Measurements from ENCODE around the gene HUS1B.
"Not testable (repeated sequence)": the region's sequence is repeated elsewhere in the genome, so short reads cannot be mapped to it uniquely, and the experiment has no call there.

Gene HUS1B

GRCh38 chr6:656460-657252 is at the start of gene HUS1B:
Gene HUS1B, minus strand, starts transcription at chr6:657100. Its CDS starts 156 bp downstream, at chr6:656944.
- DNase-seq, result no peak

GRCh38 chr6:706146-706545 is 49.2 kb upstream of the HUS1B start:
- no peak for DNase-seq

- no peak for DNase-seq
These were observed 48.1 kb upstream of the HUS1B start for GRCh38 chr6:705047-705446.

GRCh38 chr6:704046-704445 is 47.1 kb upstream of the HUS1B start:
- DNase-seq, result no peak

GRCh38 chr6:703552-703951 is 46.7 kb upstream of the HUS1B start:
- DNase-seq, result no peak

- DNase-seq, result no peak
These were observed 45.0 kb upstream of the HUS1B start for GRCh38 chr6:701700-702479.

GRCh38 chr6:701215-701614 is 44.3 kb upstream of the HUS1B start:
- no peak for DNase-seq

GRCh38 chr6:700490-700889 is 43.6 kb upstream of the HUS1B start:
- no peak for DNase-seq

- no peak for DNase-seq
These were observed 42.4 kb upstream of the HUS1B start for GRCh38 chr6:699319-699718.

- not testable (repeated sequence) for DNase-seq
These were observed 37.7 kb upstream of the HUS1B start for GRCh38 chr6:694431-695126.

GRCh38 chr6:693723-694009 is 36.8 kb upstream of the HUS1B start:
- no peak for DNase-seq

- DNase-seq, result peak; percentile 91
These were observed 36.2 kb upstream of the HUS1B start, which contains the start of gene EXOC2 for GRCh38 chr6:692858-693722. Gene EXOC2, minus strand, starts transcription at chr6:693139. Its CDS starts 55,321 bp downstream, at chr6:637818.

GRCh38 chr6:692356-692851 is 35.5 kb upstream of the HUS1B start:
- peak; percentile 45 for DNase-seq

- no peak for DNase-seq
These were observed 32.3 kb upstream of the HUS1B start for GRCh38 chr6:689223-689622.

- no peak for DNase-seq
These were observed 29.6 kb upstream of the HUS1B start for GRCh38 chr6:686497-686896.

- no peak for DNase-seq
These were observed 28.1 kb upstream of the HUS1B start for GRCh38 chr6:684831-685636.

- DNase-seq, result peak; percentile 73
These were observed 27.0 kb upstream of the HUS1B start for GRCh38 chr6:683742-684440.

- no peak for DNase-seq
These were observed 23.9 kb upstream of the HUS1B start for GRCh38 chr6:680666-681340.

- no peak for DNase-seq
These were observed 23.4 kb upstream of the HUS1B start for GRCh38 chr6:680251-680650.

GRCh38 chr6:679282-679681 is 22.4 kb upstream of the HUS1B start:
- DNase-seq, result no peak

All from right hindlimb (tissue), 1 donor.